Measurements from ENCODE around the gene LRRC8D.

GRCh38 chr1:89971600-89971999, 150.8 kb downstream of the LRRC8D start:
- TF ChIP-seq POLR2A (IDR thresholded peaks at IDR 0.05) (no peak), CTCF (IDR thresholded peaks at IDR 0.05) (no peak)

Data from esophagus squamous epithelium (tissue), 4 donors.